ENCODE data around the gene DNAJC4. TPM values are rescaled to one million over a fixed set of nuclear protein-coding genes. Genes with fewer than 3 reads are reported as not detected.

The DNAJC4 gene
- total and polyA plus RNA-seq, 9 of the 15 experiments (the other 6 are each of a cell fraction or from before 2014, with no cell fraction given): 4.0 to 32.6 (median 19.9) TPM

DNA sequence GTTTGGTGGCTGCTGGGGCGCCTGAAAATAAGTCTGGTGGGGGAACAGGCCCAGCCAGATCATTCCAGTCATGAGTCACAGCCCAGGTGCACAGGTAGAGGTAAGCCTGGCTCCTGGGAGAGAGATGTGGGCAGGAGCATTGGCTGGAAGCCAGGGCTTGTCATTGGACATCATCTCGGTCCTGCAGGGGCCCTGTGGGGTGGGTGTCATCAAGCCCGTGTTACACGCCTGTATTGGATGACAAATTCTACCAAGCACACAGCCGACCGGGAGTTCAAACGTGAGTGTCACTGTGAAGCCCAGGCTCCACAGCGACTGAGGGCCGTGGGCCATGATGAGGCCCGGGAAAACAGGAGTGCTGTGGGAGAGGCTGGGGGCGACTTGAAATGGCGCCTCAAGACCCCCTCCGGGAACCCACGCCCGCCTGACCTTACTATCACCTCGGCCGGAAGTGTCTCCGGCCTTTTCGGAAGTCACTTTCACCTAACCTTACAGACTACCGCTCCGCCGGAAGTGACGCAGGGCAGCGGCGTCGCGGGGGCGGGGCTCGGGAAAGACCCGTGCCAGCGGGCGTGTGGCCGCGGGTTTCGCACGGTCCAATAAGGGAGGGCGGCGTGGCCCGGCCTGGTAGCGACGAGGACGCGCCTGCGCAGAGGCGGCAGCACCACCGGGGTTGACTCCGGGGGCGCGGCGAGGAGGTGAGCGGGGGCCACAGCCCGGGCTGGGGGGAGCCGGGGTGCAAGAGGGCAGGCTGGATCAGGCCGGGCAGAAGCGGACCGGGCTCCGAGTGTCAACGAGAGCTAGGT is 10.3 kb downstream of the DNAJC4 start, which contains the start of gene FKBP2 (continued):
- TF ChIP-seq HNRNPK (IDR thresholded peaks at IDR 0.05; ENCODE audit: low read depth, low read length, poor library complexity, severe bottlenecking): no peak
- TF ChIP-seq ZNF23 (CRISPR knock-in tag; IDR thresholded peaks at IDR 0.05): peak; percentile 70; the same call in 1 of the 2 replicates
- peak; percentile 93 for TF ChIP-seq ZC3H4 (CRISPR knock-in tag; IDR thresholded peaks at IDR 0.05; ENCODE audit: borderline replicate concordance)
- TF ChIP-seq BRF2 (IDR thresholded peaks at IDR 0.05; ENCODE audit: borderline replicate concordance, insufficient read depth, insufficient read length): no peak
- TF ChIP-seq EP300 (IDR thresholded peaks at IDR 0.05; ENCODE audit: low read length): peak; percentile 21; the same call in 1 of the 2 replicates
- no peak for TF ChIP-seq SP2 (IDR thresholded peaks at IDR 0.05; ENCODE audit: extremely low read depth, low read depth, low read length, poor library complexity, severe bottlenecking)
- TF ChIP-seq, protein P1, sequence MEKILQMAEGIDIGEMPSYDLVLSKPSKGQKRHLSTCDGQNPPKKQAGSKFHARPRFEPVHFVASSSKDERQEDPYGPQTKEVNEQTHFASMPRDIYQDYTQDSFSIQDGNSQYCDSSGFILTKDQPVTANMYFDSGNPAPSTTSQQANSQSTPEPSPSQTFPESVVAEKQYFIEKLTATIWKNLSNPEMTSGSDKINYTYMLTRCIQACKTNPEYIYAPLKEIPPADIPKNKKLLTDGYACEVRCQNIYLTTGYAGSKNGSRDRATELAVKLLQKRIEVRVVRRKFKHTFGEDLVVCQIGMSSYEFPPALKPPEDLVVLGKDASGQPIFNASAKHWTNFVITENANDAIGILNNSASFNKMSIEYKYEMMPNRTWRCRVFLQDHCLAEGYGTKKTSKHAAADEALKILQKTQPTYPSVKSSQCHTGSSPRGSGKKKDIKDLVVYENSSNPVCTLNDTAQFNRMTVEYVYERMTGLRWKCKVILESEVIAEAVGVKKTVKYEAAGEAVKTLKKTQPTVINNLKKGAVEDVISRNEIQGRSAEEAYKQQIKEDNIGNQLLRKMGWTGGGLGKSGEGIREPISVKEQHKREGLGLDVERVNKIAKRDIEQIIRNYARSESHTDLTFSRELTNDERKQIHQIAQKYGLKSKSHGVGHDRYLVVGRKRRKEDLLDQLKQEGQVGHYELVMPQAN (IDR thresholded peaks at IDR 0.05; ENCODE audit: borderline replicate concordance): peak; percentile 55
- TF ChIP-seq, protein P2, sequence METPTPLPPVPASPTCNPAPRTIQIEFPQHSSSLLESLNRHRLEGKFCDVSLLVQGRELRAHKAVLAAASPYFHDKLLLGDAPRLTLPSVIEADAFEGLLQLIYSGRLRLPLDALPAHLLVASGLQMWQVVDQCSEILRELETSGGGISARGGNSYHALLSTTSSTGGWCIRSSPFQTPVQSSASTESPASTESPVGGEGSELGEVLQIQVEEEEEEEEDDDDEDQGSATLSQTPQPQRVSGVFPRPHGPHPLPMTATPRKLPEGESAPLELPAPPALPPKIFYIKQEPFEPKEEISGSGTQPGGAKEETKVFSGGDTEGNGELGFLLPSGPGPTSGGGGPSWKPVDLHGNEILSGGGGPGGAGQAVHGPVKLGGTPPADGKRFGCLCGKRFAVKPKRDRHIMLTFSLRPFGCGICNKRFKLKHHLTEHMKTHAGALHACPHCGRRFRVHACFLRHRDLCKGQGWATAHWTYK (CRISPR knock-in tag; IDR thresholded peaks at IDR 0.05): peak; percentile 66; the same call in 1 of the 2 replicates
- peak; percentile 89 for TF ChIP-seq PML (IDR thresholded peaks at IDR 0.05; ENCODE audit: low read length)
- no peak for TF ChIP-seq PTTG1 (tag; IDR thresholded peaks at IDR 0.05; ENCODE audit: low read depth)
- peak; percentile 91 for TF ChIP-seq EGR1 (conservative IDR thresholded peaks at IDR 0.05)
- TF ChIP-seq GABPB1 (CRISPR knock-in tag; IDR thresholded peaks at IDR 0.05): peak; percentile 99
- 0 out of 2 replicates have a peak, but pooled peaks have one; percentile 12 for TF ChIP-seq CHCHD3 (CRISPR knock-in tag; IDR thresholded peaks at IDR 0.05)
- TF ChIP-seq RERE (CRISPR knock-in tag; IDR thresholded peaks at IDR 0.05; ENCODE audit: borderline replicate concordance): no peak
- TF ChIP-seq PHTF2 (CRISPR knock-in tag; IDR thresholded peaks at IDR 0.05): peak; percentile 75
